ENCODE measurements around the gene PELI3.
A peak's percentile ranks its signal among the peaks of the same experiment; 100 is the strongest.
"Not testable (repeated sequence)": the region's sequence is repeated elsewhere in the genome, so short reads cannot be mapped to it uniquely, and the experiment has no call there.

PELI3 gene, protein sequence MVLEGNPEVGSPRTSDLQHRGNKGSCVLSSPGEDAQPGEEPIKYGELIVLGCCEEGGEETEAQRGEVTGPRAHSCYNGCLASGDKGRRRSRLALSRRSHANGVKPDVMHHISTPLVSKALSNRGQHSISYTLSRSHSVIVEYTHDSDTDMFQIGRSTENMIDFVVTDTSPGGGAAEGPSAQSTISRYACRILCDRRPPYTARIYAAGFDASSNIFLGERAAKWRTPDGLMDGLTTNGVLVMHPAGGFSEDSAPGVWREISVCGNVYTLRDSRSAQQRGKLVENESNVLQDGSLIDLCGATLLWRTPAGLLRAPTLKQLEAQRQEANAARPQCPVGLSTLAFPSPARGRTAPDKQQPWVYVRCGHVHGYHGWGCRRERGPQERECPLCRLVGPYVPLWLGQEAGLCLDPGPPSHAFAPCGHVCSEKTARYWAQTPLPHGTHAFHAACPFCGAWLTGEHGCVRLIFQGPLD

DNA sequence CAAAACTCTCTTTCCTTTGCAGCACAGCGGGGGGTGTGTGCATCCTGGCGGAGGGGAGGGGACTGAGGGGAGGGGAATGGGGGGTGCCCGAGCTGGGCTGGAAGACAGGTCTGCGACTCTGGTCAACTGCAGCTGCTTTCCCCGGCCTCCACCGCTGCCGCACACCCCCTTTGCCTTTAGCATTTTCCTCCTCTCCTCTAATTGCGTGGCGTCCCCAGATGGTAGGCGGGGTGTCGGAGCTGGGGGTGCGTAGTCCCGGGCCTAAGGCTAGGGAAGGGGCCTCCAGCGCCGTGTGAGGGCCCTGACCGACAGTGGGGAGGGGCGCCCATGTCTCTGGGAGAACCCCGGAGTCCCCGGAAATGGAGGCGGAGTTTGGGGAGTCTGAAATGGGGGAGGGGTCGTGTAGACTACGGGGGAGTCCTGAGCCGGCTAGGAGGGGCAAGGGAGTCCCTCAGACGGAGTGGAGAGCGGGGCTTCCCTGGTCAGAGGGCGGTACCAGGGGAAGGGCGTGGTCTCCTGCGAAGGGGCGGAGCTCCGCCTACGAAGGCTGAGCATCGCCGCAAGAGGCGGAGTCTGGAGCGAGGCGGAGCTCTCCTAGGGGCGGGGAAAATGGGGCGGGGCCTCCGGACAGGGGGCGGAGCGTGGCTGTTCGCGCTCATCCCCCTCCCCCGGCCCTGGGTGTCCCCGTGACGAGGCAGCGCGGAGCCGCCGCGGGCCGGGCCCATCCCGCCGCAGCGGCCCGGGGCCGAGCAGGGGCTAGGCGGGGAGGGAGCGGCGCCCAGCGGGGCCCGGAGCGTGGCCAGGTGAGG lies at the start of gene PELI3:
PELI3 (plus strand) TSS at position 681 of the 809 bp plus-strand sequence. CDS start 1,224 bp downstream, outside the sequence.
- DNase-seq (ENCODE audit: insufficient read length, low spot score) (peak; percentile 99), FAIRE-seq (peak; percentile 99)

DNA sequence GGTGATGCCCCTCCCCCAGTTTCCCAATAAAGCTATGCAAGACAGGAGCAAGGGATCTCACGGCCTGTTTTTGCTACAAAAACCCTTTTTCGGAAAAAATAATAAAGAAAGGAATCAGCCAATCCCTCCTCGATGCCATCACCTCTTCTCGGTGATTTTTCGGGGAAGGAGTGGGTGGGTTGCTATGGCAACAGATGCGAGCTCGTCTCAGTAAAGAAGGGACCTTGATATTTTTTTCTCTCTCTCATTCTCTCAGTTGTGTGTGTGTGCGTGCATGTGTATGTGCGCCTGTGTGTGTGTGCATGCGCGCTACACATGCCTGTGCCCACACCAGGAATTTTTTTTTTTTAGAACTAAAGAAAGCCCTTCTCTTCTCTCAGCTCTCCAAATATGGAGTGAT lies 49.7 kb upstream of the PELI3 start:
- DNase-seq (ENCODE audit: insufficient read length, low spot score) (no peak), FAIRE-seq (no peak)

DNA sequence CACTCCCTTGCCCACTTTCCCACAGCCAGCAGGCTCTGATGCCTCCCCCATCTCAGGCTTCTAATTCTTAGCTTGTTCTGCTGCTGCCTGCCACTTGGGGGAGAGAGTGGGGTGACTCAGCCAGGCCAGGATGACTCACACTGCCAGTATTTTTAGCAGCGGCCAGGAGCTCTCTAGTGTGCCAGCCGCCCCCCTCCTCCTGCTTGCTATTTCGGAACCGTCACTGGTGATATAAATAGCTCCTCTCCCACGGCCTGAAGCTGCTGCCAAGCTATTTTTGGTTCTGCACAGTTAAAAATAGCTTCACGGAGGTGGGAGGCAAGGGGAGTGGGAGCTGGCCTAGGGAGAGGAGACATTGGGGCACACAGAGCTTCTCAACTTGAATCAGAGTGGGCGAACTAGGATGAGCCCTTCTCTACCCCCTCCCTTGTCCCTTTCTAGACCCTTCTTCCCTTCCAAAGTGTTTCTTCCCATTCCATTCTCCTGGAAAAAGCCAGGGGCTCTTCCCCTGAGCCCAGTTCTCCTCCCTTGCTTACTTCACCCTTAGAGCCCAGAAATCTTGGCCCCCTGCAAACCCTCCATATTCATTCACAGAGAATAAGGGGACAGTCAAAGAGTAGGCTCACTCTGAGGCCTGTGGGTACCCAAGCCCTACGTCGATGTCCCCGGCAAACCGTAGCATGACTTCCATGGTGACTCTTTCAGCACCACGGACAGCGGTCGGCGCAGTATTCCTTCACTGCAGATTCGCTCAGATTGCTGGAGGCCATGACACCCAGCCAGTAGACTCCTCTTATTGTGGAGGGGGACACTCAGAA lies 48.3 kb upstream of the PELI3 start:
- FAIRE-seq (peak; percentile 95), DNase-seq (ENCODE audit: insufficient read length, low spot score) (peak; percentile 97)

DNA sequence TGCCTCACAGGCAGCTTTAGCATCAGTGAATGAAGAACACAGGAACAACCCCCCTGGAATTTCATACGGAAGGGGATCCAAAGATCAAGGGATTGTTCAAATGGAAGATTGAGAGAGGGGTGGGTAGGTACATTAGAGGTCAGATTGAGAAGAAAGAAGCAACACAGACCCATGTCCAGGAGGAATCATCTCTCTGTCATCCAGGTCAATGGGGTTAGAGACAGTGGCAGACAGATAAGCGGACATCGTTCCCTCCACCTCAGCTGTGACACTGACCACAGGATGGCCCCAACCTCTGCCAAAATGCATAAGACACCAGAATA lies 47.8 kb upstream of the PELI3 start:
- no peak for DNase-seq (ENCODE audit: insufficient read length, low spot score)
- no peak for FAIRE-seq

DNA sequence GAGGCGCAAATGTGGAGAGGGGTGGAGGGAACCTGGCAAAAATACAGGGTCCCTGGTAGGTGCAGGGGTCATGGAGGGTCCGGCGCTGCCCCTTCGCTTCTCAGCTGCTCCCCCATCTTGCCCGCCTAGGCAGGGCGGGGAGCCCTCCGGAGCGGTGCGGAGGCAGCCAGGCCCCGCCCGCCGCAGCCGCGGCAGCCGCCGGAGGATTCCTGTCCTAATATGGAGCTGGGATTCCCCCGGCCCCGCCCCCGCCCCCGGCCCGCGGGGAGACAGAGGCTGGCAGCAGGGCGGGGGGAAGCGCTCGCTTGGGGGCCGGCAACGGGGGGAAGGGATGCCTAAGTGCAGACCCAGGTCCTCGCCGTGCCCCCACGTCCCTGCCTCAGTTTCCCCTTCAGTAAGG lies 46.9 kb upstream of the PELI3 start:
- FAIRE-seq: no peak
- DNase-seq (ENCODE audit: insufficient read length, low spot score): no peak

DNA sequence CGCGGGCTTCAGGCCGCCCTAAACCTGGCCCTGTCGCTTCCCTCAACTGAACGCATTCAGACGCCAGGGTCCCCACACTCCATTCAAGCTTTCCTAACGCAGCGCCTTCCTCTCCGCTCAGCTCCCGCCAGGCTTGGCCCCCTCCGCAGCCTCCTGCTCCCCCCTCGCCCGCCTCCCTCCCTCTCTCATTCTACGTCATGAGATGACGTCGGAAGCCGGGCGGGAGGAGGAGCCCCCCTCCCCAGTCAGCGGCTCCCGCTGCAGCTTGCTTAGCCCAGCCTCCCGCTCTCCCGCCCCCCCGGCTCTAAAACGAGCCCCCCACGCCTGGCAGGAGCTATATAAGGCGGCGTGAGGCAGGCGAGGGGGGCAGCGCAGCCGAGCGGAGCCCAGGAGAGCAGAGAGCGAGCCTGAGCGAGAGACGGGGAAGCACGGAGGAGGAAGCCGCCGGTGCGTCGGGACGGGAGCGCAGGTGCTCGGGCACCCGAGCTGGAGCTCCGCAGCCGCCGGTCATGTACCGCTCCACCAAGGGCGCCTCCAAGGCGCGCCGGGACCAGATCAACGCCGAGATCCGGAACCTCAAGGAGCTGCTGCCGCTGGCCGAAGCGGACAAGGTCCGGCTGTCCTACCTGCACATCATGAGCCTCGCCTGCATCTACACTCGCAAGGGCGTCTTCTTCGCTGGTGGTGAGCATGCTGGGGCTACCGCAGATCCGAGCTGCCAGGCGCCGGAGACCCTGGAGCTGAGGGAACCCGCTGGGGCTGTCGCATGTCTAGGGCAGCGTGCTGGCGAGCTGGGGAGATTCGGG lies 45.8 kb upstream of the PELI3 start, which contains the start of gene NPAS4:
NPAS4 (plus strand) TSS at position 365 of the 806 bp plus-strand sequence; CDS start at position 510, 145 bp downstream.
- FAIRE-seq (no peak), DNase-seq (ENCODE audit: insufficient read length, low spot score) (no peak)

DNA sequence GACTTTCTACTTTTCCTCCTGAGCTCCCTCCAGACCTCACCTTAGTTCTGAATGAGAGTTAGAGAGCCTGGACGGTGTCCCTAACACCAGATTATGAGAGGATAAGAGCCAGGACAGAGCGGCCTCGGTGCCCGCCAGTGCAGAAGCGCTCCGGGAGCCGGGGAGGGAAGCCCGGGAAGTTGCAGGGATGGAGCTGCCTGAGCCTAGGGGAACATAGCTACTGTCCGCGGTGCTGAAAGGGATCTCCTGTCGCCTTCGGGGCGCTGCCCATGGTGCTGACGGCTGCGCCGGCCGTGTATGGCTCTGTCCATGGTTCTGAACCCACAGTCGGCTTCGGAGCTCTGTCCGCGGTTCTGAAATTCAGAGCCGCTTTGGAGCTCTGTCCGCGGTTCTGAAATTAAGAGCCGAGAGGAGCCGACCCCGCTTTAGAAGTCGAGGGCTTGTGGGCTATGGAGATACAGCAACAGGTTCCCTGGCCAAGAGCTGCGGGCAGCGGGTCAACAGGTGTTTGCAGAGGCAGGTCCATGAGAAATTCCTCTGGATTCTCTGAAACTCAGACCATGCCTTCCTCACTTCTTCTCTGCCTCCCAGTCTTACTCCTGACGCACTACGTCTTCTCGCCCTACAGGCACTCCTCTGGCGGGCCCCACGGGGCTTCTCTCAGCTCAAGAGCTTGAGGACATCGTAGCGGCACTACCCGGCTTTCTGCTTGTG lies 45.1 kb upstream of the PELI3 start:
- DNase-seq (ENCODE audit: insufficient read length, low spot score) (peak; percentile 96), FAIRE-seq (peak; percentile 99)

DNA sequence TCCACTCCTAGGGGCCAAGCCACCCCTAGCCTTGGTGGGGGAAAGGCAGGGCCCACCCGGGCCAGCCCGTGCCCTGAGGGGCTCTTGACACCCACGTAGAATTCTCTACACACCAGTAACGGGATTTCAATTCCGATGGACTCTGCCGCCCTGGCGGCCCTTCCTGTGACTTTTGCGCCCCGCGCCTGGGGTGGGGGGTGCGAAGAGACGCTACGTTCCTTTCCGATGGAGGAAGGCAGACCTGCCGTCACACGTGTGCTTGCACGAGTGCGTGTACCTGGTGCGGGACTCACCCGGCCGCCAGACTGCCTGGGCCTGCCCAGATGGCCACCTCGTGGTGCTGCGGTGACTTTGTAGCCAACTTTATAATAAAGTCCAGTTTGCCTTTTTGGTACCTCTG lies 40.4 kb upstream of the PELI3 start:
- DNase-seq (ENCODE audit: insufficient read length, low spot score) (no peak), FAIRE-seq (peak; percentile 46)

DNA sequence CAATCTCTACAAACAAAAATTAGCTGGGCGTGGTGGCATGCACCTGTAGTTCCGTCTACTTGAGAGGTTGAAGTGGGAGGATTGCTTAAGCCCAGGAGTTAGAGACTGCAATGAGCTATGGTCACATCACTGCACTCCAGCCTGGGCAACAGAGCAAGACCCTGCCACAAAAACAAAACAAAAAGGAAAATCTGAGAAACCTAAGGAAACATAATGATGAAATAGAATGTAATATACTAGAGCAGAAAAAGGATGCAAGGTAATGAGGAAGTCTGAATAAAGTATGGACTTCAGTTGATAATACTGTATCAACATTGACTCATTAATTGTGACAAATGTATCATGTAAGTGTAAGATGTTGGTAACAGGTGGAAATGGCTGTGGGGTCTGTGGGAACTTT lies 37.8 kb upstream of the PELI3 start:
- DNase-seq (ENCODE audit: insufficient read length, low spot score) (no peak), FAIRE-seq (no peak)

DNA sequence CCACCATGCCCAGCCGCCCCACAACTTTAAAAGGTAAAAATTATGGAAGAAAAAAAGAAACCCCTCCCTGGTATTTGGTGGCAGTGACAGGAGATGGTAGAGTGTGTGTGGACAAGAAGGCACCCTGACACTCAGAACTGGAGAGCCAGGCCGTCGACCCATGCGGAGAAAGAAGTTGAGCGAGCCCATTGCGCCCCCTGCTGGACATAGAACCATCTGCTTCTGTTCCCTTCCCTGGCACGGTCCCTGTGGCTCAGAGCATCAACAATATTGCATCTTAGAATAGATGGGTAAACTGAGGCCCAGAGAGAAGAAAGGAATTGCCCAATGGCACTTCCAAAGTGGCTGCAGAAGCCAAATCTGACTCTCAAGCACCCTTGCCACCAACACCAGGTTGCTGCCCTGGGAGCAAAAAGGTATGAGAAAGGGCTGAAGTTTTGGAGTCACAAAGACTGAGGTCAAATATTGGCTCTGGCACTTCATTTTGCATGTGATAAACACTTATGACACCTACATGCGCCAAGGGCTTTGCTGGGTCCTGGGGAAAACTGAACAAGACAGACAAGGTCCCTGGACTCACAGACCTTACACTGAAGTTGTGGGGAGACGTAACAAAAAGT lies 36.6 kb upstream of the PELI3 start:
- peak; percentile 90 for FAIRE-seq
- peak; percentile 87 for DNase-seq (ENCODE audit: insufficient read length, low spot score)

DNA sequence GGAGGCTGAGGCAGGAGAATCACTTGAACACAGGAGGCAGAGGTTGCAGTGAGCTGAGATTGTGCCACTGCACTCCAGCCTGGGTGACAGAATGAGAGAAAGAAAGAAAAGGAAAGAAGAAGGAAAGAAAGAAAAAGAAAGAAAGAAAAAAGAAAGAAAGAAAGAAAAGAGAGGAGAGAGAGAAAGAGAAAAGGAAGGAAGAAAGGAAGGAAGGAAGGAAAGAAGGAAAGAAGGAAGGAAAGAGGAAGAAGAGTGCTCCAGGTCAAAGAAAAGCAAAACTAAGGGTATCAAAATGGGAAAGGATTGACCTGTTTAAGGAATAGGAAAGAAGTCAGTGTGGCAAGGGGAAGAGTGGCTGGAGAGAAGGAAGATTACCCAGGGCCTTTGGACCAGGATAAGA lies 35.4 kb upstream of the PELI3 start:
- FAIRE-seq; DNase-seq (ENCODE audit: insufficient read length, low spot score): not testable (repeated sequence)

DNA sequence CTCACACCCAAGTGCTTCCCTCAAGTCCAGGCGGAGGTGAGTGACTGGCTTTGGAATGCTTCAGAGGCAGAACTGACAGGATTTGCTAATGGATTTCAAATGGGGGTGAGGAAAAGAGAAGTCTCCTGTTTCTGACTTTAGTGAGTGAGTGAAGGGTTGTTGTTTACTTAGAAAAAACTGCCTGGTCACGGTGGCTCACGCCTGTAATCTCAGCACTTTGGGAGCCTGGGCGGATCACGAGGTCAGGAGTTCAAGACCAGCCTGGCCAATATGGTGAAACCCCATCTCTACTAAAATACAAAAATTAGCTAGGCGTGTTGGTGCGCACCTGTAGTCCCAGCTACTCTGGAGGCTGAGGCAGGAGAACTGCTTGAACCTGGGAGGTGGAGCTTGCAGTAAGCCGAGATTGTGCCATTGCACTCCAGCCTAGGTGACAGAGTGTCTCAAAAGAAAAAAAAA lies 34.8 kb upstream of the PELI3 start:
- not testable (repeated sequence) for FAIRE-seq

DNA sequence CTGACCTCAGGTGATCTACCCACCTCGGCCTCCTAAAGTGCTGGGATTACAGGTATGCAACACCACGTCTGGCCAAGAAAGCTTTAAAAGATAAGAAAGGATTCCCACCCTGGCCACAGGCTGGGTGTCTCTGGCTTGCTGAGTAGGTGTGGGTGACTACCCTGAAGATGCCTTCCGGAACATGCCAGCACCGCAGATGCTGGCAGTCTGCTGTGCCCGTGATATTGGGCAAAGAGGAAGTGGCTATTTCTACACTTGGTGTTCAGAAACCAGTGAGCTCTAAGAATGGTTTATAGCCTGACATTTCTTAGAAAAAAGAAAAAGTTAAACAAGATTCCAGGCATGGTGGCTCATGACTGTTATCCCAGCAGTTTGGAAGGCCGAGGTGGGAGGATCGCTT lies 34.1 kb upstream of the PELI3 start:
- DNase-seq (ENCODE audit: insufficient read length, low spot score): no peak
- no peak for FAIRE-seq

More for the DNA sequence above, 34.8 kb upstream of the PELI3 start:
- DNase-seq (ENCODE audit: insufficient read length, low spot score): not testable (repeated sequence)

DNA sequence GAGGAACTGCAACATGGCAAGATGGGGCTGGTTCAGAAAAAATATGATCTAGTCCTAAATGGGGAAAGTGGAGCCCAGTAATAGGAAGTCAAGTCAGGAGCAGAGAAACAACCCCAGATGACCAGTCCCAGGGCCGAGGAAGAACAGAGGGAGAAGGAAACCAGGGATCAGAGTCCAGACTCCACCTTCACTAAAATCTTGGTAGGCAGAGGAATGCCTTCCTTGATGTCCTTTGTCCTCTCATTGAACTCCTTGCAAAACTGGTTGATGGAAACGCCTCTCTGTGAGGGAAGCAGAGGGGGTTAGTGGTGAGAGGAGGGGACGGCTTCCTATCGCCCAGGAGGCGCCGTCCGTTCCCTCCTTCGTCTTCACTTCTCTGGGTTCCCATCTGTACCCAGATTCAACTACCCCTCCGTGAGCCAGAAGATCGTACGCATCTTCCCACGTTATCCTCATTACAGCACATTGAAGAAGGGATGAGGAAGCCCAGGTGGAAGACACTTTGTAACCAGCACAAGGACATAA lies 28.7 kb upstream of the PELI3 start:
- no peak for DNase-seq (ENCODE audit: insufficient read length, low spot score)
- FAIRE-seq: no peak

DNA sequence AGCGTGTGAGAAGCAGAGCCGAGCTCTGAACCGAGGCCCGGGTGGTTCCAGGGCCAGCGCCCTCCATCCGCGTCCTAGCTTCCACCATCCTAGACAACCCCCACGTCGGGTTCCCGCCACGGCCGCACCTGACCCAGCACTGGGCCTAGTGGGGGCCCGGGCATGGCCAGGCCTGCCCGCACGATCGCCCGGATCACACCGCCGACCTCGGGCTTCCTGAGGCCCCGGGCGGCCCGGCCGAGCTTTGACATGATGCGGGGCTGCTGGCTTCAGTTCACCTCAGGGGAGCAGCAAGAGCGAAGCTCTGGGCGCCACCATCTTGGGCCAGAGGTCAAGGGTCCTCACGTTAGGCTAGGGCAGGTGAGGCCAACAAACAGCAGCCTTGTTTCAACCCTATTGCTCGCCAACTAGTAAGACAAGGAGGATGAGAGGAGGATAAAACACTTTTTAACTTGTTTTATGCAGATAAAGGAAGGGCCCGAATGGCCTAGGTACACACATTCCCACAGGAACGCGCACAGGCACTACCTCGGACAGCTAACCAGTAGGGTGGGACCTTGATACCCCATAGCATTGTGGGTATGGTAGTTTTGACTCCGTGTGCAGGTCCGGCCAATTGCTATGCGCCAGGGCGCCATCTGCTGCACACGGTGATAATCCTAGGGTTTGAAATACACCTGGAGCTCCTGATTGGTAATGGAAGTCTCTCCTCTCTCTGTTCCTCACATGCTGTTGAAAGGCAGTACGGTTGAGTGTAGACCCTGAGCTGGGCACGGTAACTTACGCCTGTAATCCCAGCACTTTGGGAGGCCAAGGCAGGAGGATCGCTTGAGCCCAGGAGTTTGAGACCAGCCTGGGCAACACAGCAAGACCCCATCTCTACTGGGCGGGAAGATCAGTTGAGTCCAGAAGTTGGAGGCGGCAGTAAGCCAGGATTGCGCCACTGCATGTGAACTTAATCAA lies 27.9 kb upstream of the PELI3 start, which contains the start of gene MRPL11:
MRPL11 (minus strand) TSS at position 345 of the 963 bp plus-strand sequence; CDS start at position 251, 94 bp downstream.
- DNase-seq (ENCODE audit: insufficient read length, low spot score): peak; percentile 99
- FAIRE-seq: peak; percentile 100

DNA sequence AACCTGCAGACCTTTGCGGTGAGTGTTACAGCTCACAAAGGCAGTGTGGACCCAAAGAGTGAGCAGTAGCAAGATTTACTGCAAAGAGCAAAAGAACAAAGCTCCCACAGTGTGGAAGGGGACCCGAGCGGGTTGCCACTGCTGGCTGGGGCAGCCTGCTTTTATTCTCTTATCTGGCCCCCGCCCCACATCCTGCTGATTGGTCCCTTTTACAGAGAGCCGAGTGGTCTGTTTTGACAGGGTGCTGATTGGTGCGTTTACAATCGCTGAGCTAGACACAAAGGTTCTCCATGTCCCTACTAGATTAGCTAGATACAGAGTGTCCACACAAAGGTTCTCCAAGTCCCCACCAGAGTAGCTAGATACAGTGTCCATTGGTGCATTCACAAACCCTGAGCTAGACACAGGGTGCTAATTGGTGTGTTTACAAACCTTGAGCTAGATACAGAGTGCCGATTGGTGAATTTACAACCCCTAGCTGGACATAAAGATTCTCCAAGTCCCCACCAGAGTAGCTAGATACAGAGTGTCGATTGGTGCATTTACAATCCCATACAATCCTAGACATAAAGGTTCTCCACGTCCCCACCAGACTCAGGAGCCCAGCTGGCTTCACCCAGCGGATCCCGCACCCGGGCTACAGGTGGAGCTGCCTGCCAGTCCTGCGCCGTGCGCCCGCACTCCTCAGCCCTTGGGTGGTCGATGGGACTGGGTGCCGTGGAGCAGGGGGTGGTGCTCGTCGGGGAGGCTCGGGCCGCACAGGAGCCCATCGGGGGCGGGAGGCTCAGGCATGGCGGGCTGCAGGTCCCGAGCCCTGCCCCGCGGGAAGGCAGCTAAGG lies 26.4 kb upstream of the PELI3 start:
- DNase-seq (ENCODE audit: insufficient read length, low spot score); FAIRE-seq: not testable (repeated sequence)
